NCI-H460 (cell line): ENCODE results near the gene IFI35. TPM values are rescaled to one million over a fixed set of nuclear protein-coding genes. Genes with fewer than 3 reads are reported as not detected.
A peak's percentile ranks its signal among the peaks of the same experiment; 100 is the strongest.

Source experiments
- DNase-seq: peaks from one replicate; pipeline ENCODE4 v3.0.0-alpha.2; 2016; ENCODE audit warnings: low read depth; ENCODE audit errors: extremely low read depth
- total RNA-seq: library from RNA; depleted of rRNA; stranded (reverse); fragments of >200 nt; shearing (Covaris generic); gene quantifications from 2 replicates; pipeline ENCODE4 v1.2.3, GENCODE V29; 2014

The IFI35 gene
- total RNA-seq, 1 experiment from 2014 or later = 26.0 TPM

DNA sequence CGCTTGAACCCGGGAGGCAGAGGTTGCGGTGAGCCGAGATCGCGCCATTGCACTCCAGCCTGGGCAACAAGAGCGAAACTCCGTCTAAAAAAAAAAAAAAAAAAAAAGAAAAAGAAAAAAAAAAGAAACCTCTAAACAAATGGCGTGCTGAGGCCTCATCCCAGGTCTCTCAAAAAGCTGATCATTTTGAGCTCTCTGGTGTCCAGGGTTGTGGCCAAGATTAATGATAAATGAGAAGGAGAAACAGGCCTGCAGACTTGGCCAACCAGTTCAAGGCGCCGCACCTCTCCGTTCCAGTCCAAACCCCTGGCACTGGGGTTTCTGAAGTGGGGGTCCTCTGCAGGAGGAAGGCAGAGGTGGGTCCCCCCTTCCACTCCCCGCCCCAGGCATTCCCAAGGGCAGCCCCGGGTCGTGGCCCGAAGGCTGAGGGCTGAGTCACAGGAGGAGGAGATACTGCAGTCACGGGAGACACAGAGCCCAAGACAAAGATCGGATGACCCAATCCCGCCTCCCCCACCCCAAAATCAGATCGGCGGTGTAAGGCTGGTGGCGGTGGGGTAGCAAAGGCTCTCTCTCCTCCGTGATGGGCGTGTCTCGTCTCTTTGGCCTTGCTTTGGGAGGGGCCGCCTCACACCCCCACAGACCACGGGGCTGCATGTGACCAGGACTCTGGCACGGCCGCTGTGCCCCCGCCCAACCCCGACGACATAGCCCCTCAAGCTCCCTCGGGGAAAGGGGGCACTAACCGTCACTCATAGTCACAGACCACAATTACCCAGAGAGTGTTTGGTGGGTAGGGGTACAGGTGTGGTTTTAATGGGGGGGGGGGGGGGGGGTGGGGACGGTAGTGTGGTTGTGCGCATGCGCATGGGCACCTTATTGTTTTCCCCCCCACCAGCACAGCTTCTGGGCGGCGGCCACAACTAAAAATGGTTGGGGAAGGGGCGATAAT, 14.5 kb downstream of the IFI35 start:
- peak; percentile 51 for DNase-seq

DNA sequence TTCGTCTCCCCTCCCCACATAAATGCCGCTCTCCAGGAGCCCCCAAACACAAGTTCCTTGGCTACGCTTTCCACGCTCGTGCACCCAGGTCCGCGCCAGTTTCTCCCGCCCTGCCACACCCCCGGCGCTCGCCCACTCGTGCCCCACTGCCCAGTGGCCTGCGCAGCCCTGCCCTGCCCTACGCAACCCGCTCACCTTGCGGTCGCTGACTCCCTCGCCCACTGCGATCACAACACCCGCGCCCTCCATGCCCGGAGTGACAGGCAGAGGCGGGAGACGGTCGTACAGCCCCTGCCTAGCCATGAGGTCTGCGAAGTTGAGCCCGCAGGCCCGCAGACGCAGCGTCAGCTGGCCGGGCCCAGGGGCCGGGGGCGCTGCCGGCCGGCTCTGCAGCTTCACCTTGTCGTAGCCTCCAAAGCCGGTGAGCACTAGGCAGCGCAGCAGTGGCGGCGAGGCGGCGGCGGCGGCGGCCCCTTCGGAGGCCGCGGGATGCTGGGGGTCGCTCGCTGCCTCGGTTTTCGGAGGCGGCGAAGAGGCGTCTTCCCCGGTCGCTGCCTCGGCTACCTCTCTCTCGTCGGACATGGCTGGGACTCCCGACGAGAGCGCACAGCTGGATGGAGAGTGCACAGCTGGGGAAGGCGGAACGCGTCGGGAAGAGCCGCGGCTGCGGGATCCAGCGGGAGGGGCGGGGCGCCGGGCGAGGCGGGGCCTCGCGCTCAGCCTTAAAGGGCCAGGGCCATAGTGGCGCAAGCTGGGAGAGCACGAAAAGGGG, 15.3 kb downstream of the IFI35 start, which contains the start of gene VAT1:
Gene VAT1 (minus strand): TSS at position 645 of the 772 bp plus-strand sequence. CDS start 63 bp downstream, at position 582.
- DNase-seq = peak; percentile 73

DNA sequence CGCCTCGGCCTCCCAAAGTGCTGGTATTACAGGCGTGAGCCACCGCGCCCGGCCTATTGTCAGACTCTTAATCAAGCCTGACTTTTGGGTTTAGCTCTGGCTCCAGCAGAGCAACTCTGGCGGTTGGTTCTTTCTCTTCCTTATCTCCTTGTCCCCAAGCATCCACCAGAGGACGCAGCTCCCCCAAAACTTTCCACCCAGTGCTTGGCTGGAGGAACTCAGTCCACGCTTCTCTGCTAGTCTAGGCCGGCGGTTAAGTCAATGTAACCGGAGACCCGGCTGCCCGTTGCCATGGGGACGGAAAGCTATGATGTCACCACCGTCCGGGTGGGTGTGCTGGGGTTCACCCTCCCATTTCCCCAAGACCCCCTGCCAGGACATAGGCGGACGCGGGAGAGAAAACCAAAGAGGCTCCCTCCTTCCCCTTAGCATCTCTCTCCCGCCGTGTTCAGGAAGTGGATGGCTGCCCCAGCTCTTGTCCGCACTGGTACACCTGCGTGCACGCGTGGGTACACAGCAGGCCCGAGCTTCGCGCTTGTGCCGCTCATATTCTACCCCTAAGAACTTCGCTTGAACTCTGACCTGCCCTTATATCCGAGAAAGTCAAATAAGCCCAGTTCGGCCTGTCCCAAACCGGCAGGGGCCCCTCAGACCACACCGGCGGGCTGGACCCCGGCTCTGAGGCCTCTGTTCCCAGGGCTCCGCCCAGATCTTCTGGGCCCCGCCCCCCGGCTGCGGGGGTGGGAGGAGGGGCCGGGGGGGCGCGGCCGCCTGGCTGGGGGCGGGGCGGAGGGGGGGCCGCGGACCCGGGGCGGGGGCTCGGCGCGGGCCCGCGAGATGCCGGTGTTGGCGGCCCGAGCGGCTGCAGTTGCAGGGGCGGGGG, 18.1 kb downstream of the IFI35 start, which contains the start of gene RND2:
Gene RND2 (plus strand): TSS at position 825 of the 883 bp plus-strand sequence. CDS start 117 bp downstream, outside the sequence.
- peak; percentile 89 for DNase-seq

- no peak for DNase-seq
These were observed 18.7 kb downstream of the IFI35 start for GRCh38 chr17:43025290-43025657.

- DNase-seq = no peak
These were observed 19.4 kb downstream of the IFI35 start for GRCh38 chr17:43025766-43026537.

DNA sequence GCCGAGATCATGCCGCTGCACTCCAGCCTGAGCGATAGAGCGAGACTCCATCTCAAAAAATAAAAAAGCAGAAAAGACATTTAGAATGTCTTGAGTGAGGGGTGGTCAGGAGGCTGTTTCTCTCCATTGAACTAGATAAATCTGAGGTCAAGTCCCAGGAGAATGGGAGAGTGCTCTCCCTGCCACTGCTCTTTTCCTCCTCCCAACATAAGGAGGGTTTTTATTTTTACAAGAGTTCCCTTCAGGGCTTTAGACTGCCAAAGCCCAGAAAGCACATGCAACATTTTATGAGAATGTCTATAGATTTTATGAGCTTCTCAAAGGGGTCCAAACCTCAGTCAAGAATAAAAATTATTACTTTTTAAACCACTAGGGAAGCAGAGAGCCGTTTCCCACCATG, 20.0 kb downstream of the IFI35 start:
- no peak for DNase-seq

- no peak for DNase-seq
These were observed 20.8 kb downstream of the IFI35 start for GRCh38 chr17:43027091-43028032.

DNA sequence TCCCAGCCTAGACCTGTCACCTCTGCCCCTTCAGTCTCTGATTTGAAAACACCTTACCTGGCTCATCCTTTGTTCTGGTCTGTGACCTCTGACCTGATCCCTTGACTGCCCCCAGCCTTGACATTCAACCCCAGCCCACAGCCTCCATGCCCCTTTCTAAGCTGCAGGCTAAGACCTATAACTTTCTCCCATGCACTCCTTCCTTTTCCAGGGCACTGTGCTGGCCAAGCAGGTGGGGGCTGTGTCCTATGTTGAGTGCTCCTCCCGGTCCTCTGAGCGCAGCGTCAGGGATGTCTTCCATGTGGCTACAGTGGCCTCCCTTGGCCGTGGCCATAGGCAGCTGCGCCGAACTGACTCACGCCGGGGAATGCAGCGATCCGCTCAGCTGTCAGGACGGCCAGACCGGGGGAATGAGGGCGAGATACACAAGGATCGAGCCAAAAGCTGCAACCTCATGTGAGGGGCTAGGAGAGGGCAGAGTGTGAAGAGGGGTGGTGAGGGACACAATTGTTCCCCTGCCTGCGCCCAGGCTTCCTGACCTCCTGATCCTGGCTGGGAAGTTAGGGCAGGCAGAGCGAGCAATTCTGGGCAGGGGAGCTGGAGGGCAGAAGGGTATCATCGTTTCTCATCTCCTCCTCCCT, 21.8 kb downstream of the IFI35 start:
- DNase-seq = no peak

DNA sequence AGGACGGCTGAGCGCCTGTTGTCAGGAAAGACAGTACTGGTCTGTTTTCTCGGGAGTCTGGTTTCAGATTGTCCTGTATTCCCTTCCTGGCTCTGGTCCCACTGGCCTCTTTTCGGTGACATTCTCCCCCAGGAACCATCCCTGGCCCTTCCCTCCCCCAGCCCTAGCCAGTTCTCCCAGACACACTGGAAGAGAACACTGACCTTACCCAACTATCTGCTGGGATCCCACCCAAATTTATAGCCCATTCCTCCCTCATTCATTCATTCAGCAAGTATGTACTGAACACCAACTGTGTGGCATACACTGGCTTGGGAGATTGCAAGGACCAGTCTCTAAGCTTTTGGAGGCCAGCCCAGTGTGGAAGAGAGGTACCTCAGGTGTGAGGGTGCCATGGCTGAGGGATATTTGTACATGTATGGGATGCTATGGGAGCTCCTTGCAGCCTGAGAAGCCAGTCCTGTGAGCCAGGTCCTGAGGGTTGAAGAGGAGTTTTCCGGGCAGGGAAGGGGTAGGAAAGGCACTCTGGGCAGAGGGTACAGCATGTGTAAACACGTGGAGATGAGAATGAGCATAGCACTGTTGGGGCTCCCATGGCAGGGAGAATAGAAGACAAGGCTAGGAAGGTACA, 23.7 kb downstream of the IFI35 start:
- DNase-seq = no peak

GRCh38 chr17:43031666-43032065, 25.1 kb downstream of the IFI35 start:
- DNase-seq = no peak

DNA sequence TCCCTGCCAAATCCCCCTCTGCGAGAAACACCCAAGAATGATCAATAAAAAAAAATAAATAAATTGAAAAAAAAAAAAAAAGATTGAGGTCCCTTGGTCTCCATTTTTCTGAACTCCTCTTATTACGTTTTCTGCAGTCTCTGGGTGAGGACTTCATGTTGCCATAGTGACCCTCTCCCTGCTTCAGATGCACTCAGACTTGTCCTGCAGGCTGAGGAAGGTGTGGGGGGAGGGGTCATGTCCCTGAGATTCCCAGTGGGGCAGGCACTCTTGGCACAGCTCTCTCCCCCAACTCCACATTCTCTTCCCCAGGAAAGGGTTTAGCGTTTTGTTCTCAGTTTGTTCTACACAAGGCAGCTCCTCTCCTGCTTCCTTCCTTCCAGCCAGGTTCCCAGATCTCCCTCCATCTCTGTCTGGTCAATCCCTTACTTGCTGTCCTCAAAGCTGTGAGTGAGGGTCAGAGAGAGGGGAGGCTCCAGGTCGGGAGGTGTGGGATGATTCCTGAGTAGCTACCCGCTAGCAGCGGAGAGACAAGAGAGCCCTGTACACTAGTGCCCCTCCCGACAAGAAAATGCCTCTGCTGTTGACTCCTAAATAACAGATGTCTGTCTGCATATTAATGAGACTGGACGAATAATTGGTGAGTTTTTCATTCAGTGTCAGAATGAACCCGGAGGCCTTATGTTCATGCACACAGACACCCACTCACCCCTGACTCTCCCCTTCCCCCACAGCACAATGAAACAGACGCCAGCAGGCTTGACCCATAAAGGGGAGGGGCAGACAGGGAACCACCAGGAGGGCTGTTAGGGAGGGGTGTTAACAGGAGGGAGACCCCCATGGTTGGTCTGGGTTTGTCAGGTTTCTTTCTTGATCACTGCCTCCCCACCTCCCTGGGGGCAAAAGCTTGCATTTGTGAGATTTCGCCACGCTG, 27.6 kb downstream of the IFI35 start:
- no peak for DNase-seq

GRCh38 chr17:43034894-43035293, 28.3 kb downstream of the IFI35 start:
- DNase-seq = no peak

- DNase-seq = no peak
These were observed 33.1 kb downstream of the IFI35 start for GRCh38 chr17:43039646-43040045.

- DNase-seq = no peak
These were observed 34.1 kb downstream of the IFI35 start for GRCh38 chr17:43040655-43041054.

DNA sequence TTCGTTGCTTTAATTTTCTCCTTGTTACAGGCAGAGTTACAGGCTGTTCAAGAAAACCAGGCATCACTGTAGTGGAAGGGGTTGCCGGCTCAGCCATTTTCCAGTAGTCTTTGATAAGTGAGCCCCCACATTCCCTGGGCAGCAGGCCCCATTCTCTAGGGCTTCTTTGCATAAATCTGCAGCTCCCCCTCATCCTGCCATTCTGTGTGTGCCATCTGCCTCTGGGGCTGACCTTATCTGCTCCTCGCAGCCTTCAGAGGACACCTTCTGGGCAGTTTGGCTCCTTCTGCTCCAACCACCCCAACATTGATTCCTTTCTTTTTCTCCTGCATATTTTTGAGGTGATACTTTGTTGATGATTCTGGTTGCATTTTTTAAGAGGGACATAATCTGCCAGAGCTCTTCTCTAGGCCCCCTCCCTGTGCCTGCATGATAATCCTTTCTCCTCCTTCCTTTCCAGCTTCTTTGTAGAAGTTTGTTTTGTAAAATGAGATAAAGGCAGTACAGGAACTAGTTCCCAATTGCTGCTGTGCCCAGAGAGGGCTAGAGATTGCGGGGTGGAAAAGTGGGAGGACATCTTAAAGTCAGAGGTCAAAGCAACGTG, 35.5 kb downstream of the IFI35 start:
- DNase-seq = no peak

DNA sequence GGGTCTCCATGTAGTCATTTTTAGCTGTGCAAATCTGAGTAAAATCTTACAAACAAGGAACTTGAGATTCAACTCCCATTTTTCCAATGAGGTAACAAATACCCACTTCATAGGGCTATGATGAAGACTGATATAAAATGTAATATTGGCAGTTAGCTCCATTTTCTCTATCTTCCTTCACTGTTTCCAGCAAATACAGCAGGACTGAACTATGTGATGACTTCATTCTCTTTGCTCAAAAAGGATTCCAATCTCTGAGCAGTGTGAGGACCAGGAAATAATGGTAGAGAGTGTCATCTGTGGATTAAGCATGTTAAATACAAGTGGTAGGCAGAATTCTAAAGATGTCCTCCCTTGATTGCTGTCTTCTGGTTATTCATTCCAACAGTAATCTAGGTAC, 36.7 kb downstream of the IFI35 start:
- no peak for DNase-seq
